IMR-90 (cell line): ENCODE results near the gene NUDT5. TPM values are rescaled to one million over a fixed set of nuclear protein-coding genes. Genes with fewer than 3 reads are reported as not detected.

Experiments used
- ATAC-seq: fragments of 200-7000 bp; cut with Tn5 transposase; 2 replicates; pipeline ENCODE4 v1.9.1; 2020; ENCODE audit warnings: low read depth, mild to moderate bottlenecking, moderate library complexity
- BruUV-seq: library from RNA; stranded (reverse); fragments of 400-500 nt; replicated peaks from 2 replicates; lab custom pipeline; 2021; lab: Mats Ljungman, UMichigan
- CTCF ChIA-PET: fragments of 300-600 bp; formaldehyde crosslinking; extraction: SDS; loops from one replicate; lab custom pipeline; 2021; ENCODE audit warnings: antibody characterized with exemption; lab: Yijun Ruan, JAX
- POLR2A ChIA-PET: fragments of 300-600 bp; sonication (Branson Sonifier 250); formaldehyde crosslinking; loops from one replicate; lab custom pipeline; 2022; ENCODE audit warnings: antibody characterized with exemption; ENCODE audit not compliant: unreplicated experiment; lab: Charles Lee
- DNase-seq: peaks from one replicate; pipeline ENCODE4 v3.0.0; 2013
- H2AFZ ChIP-seq: replicated peaks from 2 replicates; pipeline ENCODE3; 2013; ENCODE audit warnings: low read length, mild to moderate bottlenecking; ENCODE audit not compliant: poor library complexity
- H2AK5ac ChIP-seq: 2 replicates; pipeline ENCODE4 v1.6.1; 2013; ENCODE audit warnings: low read depth, low read length, inconsistent platforms
- H2AK9ac ChIP-seq: replicated peaks from 2 replicates; pipeline ENCODE3; 2013; ENCODE audit warnings: mild to moderate bottlenecking, low read depth, low read length, moderate library complexity; ENCODE audit not compliant: poor library complexity
- H2BK120ac ChIP-seq: 2 replicates; pipeline ENCODE4 v1.6.1; 2013; ENCODE audit warnings: low read depth, low read length, inconsistent platforms
- H2BK15ac ChIP-seq: 3 replicates; pipeline ENCODE4 v1.6.1; 2013; ENCODE audit warnings: low read depth, low read length, inconsistent platforms
- H2BK20ac ChIP-seq: 2 replicates; pipeline ENCODE4 v1.6.1; 2013; ENCODE audit warnings: low read depth, mild to moderate bottlenecking, inconsistent platforms, low read length, moderate library complexity
- H2BK5ac ChIP-seq: 2 replicates; pipeline ENCODE4 v1.6.1; 2013; ENCODE audit warnings: mild to moderate bottlenecking, low read depth, low read length, inconsistent platforms; ENCODE audit not compliant: poor library complexity, severe bottlenecking
- H3K14ac ChIP-seq: replicated peaks from 2 replicates; pipeline ENCODE4 v1.6.1; 2013; ENCODE audit warnings: low read depth, low read length, inconsistent platforms
- H3K18ac ChIP-seq: 2 replicates; pipeline ENCODE4 v1.6.1; 2013; ENCODE audit warnings: low read depth, low read length, control low read depth
- H3K23ac ChIP-seq: 2 replicates; pipeline ENCODE4 v1.6.1; 2013; ENCODE audit warnings: low read depth, low read length, inconsistent platforms
- H3K27ac ChIP-seq: 2 replicates; pipeline ENCODE4 v1.5.1; 2013; ENCODE audit warnings: mild to moderate bottlenecking, control low read depth, low read length; ENCODE audit not compliant: insufficient read depth
- H3K27me3 ChIP-seq: 2 replicates; pipeline ENCODE4 v1.6.1; 2013; ENCODE audit warnings: low read length; ENCODE audit not compliant: control insufficient read depth, insufficient read depth
- H3K36me3 ChIP-seq: 2 replicates; pipeline ENCODE4 v1.6.1; 2013; ENCODE audit warnings: low read length, mixed read lengths; ENCODE audit not compliant: control insufficient read depth, insufficient read depth
- H3K4ac ChIP-seq: 2 replicates; pipeline ENCODE4 v1.6.1; 2013; ENCODE audit warnings: low read depth, low read length, inconsistent platforms
- H3K4me1 ChIP-seq: 2 replicates; pipeline ENCODE4 v1.6.1; 2013; ENCODE audit warnings: low read length, mixed read lengths; ENCODE audit not compliant: control insufficient read depth, insufficient read depth
- H3K4me2 ChIP-seq: 2 replicates; pipeline ENCODE4 v1.6.1; 2013; ENCODE audit warnings: low read depth, mild to moderate bottlenecking, control low read depth, low read length, moderate library complexity
- H3K4me3 ChIP-seq: 2 replicates; pipeline ENCODE4 v1.5.1; 2013; ENCODE audit warnings: low read depth, mild to moderate bottlenecking, control low read depth, low read length, moderate library complexity; ENCODE audit not compliant: insufficient read depth
- H3K56ac ChIP-seq: 2 replicates; pipeline ENCODE4 v1.6.1; 2013; ENCODE audit warnings: low read length, inconsistent platforms; ENCODE audit not compliant: insufficient read depth; ENCODE audit errors: extremely low read depth
- H3K79me1 ChIP-seq, 2 experiments: 2 replicates each; pipeline ENCODE4 v1.6.1; 2013; ENCODE audit warnings: low read length in 2 of 2, inconsistent platforms in 1 of 2, low read depth in 1 of 2
- H3K9ac ChIP-seq: 2 replicates; pipeline ENCODE4 v1.6.1; 2013; ENCODE audit warnings: low read depth, low read length, control low read depth
- H3K9me1 ChIP-seq: 2 replicates; pipeline ENCODE4 v1.6.1; 2013; ENCODE audit warnings: low read length, inconsistent platforms; ENCODE audit not compliant: insufficient read depth
- H3K9me3 ChIP-seq: 2 replicates; pipeline ENCODE4 v1.6.1; 2013; ENCODE audit warnings: low read length; ENCODE audit not compliant: control insufficient read depth, insufficient read depth
- H4K20me1 ChIP-seq: 2 replicates; pipeline ENCODE4 v1.6.1; 2013; ENCODE audit warnings: low read length, inconsistent platforms; ENCODE audit not compliant: insufficient read depth
- H4K5ac ChIP-seq: 2 replicates; pipeline ENCODE4 v1.6.1; 2013; ENCODE audit warnings: mild to moderate bottlenecking, low read depth, low read length, control low read depth
- H4K8ac ChIP-seq, 2 experiments: 2 replicates each; pipeline ENCODE4 v1.6.1; 2013; ENCODE audit warnings: low read depth in 2 of 2, low read length in 2 of 2, control low read depth in 1 of 2, inconsistent platforms in 1 of 2
- H4K91ac ChIP-seq: 2 replicates; pipeline ENCODE4 v1.6.1; 2013; ENCODE audit warnings: low read depth, low read length, inconsistent platforms; ENCODE audit not compliant: insufficient read depth
- BHLHE40 ChIP-seq: fragments of 150-350 bp; IDR thresholded peaks from 2 replicates; pipeline ENCODE4 v1.6.1; 2016; ENCODE audit warnings: mild to moderate bottlenecking, low read depth, low read length
- CEBPB ChIP-seq: IDR thresholded peaks from 2 replicates; pipeline ENCODE4 v1.6.1; 2012; ENCODE audit warnings: low read depth, low read length, improper control_type of control experiment
- CHD1 ChIP-seq: IDR thresholded peaks from 2 replicates; pipeline ENCODE4 v1.6.1; 2012; ENCODE audit warnings: low read depth, low read length, improper control_type of control experiment
- FOS ChIP-seq: fragments of 150-350 bp; IDR thresholded peaks from 2 replicates; pipeline ENCODE4 v1.6.1; 2016; ENCODE audit warnings: low read depth, low read length
- MAFK ChIP-seq: IDR thresholded peaks from 2 replicates; pipeline ENCODE4 v1.6.1; 2012; ENCODE audit warnings: low read depth, low read length, improper control_type of control experiment
- NFE2L2 ChIP-seq: fragments of 150-350 bp; IDR thresholded peaks from 2 replicates; pipeline ENCODE4 v1.6.1; 2016; ENCODE audit warnings: low read depth, mild to moderate bottlenecking, low read length
- RCOR1 ChIP-seq: IDR thresholded peaks from 2 replicates; pipeline ENCODE4 v1.6.1; 2012; ENCODE audit warnings: mild to moderate bottlenecking, low read length, improper control_type of control experiment; ENCODE audit not compliant: insufficient replicate concordance
- SMC3 ChIP-seq: fragments of 150-350 bp; IDR thresholded peaks from 2 replicates; pipeline ENCODE4 v1.6.1; 2016; ENCODE audit warnings: low read depth, mild to moderate bottlenecking, antibody characterized with exemption, low read length, moderate library complexity
- WGBS, 2 experiments: methylation state at CpG; one replicate each; pipeline versions ENCODE4 v1.1.5 to v1.1.7; 2013; ENCODE audit warnings: missing lambda C conversion rate in 2 of 2; ENCODE audit not compliant: insufficient read length in 1 of 2; ENCODE audit errors: extremely low coverage in 2 of 2; 5-methylcytosine and 5-hydroxymethylcytosine counted together
- dilution Hi-C: fragments of 300-500 bp; cut with HindIII; formaldehyde crosslinking; loops from one replicate; pipeline ENCODE4 v1.14.3; 2018; ENCODE audit warnings: low sequenced_read_pairs; ENCODE audit not compliant: unreplicated experiment
- in situ Hi-C: fragments of 300-500 bp; cut with MboI; formaldehyde crosslinking; loops from 3 replicates; pipeline ENCODE4 v1.14.3; 2019; ENCODE audit warnings: low sequenced_read_pairs, inconsistent platforms, mixed read lengths
- intact Hi-C: fragments of 100-400 bp; cut with micrococcal nuclease; formaldehyde crosslinking; loops from 2 replicates; pipeline ENCODE4 v1.10.0; 2022
- polyA plus RNA-seq, 3 experiments: library from polyadenylated mRNA; depleted of rRNA; stranded (reverse); fragments of >200 nt; gene quantifications; 2 replicates each; pipeline ENCODE4 v1.2.3, GENCODE V29; 2012; ENCODE audit warnings: low replicate concordance in 1 of 3
- total RNA-seq: library from RNA; depleted of rRNA; stranded (reverse); fragments of >200 nt; gene quantifications from 2 replicates; pipeline ENCODE4 v1.2.3, GENCODE V29; 2012
- TF ChIP-seq, protein P1 (sequence below): fragments of 150-350 bp; IDR thresholded peaks from 2 replicates; pipeline ENCODE4 v1.6.1; 2017; ENCODE audit warnings: mild to moderate bottlenecking, antibody characterized with exemption, low read length, low read depth
- TF ChIP-seq, protein P2 (sequence below): fragments of 150-350 bp; IDR thresholded peaks from 2 replicates; pipeline ENCODE4 v1.6.1; 2016; ENCODE audit warnings: low read depth, mild to moderate bottlenecking, low read length, moderate library complexity, borderline replicate concordance
- TF ChIP-seq, protein P3 (sequence below): conservative IDR thresholded peaks from 2 replicates; pipeline ENCODE4 v1.5.1; 2012; ENCODE audit warnings: mild to moderate bottlenecking, low read depth, low read length, improper control_type of control experiment

The NUDT5 gene
- total and polyA plus RNA-seq, 2 of the 4 experiments (the other 2 are of a cell fraction): 70.1 to 74.6 TPM

DNA sequence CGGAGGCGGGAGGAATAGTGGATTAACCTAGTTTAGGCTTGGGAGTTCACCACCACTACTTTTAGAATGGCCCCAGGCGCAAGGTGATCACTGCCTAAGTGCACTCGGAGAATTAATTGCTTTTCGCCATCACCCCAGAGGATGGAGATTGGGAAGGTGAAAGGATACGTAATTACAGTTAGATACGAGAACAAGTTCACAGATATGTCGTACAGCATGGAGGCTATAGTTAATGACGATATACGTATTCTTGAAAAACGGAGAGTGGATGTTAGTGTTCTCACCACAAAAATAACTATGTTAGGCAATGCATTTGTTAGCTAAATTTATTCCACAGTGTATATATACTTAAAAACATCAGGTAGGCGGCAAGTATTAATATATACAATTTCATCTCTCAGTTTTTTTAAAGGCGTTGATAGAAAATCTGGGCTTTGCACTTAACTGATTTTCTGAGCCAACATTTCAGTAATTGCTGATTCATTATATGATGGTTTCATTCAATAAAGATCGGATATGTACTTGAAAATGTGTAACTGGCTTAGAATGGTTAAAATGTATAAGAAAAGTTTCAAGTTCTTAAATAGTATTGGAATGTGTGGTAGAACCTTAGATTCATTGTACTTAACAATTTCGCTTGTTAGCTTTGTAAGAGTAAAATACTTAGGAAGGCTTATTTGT is 980 bp upstream of the NUDT5 start:
- Histone ChIP-seq H3K4me2 (peak overlapping the region; percentile 66), H3K56ac (peak overlapping the region; percentile 88), H3K4me1 (peaks cover 5% of the 10 kb centered on the region; the same call in 1 of the 2 replicates), H3K27me3 (no peaks in the 10 kb centered on the region), H3K79me1 (peaks cover 17 to 63% of the 10 kb centered on the region in 2 experiments), H3K4me3 (peak overlapping the region; percentile 86), H3K23ac (peak overlapping the region; percentile 92), H2BK5ac (peak overlapping the region; percentile 70), H2BK20ac (no peak overlapping the region), H3K18ac (no peak overlapping the region), H2BK15ac (peak overlapping the region; percentile 52; the same call in 2 of the 3 replicates), H3K36me3 (peaks cover 12% of the 10 kb centered on the region), H4K8ac (peak overlapping the region; percentile 93 to 100), H2AK9ac (peak overlapping the region; percentile 97), H4K20me1 (peaks cover 8% of the 10 kb centered on the region; the same call in 1 of the 2 replicates), H3K27ac (peak overlapping the region; percentile 91), H3K9me1 (peaks cover 2% of the 10 kb centered on the region; the same call in 1 of the 2 replicates), H4K5ac (peak overlapping the region; percentile 62), H3K9ac (peak overlapping the region; percentile 93), H4K91ac (peak overlapping the region; percentile 60), H2AK5ac (peak overlapping the region; percentile 72), H2BK120ac (peak overlapping the region; percentile 53; the same call in 1 of the 2 replicates), H3K14ac (peak overlapping the region; percentile 87), H2AFZ (peak overlapping the region; percentile 96), H3K9me3 (no peaks in the 10 kb centered on the region), H3K4ac (peak overlapping the region; percentile 90)
- in situ Hi-C loops (no loop called here), dilution Hi-C loops (no loop called here), intact Hi-C loops (loop anchor here (5.0 kb wide), 2 partner anchors 516 to 881 kb away; no protein-coding TSS in a partner anchor)
- CTCF ChIA-PET: interaction anchor here (1.6 kb wide), 1 partner anchor 17 kb away, joined by 4 read pairs; no protein-coding TSS in a partner anchor
- BruUV-seq: TSS peak; percentile 42
- no peak for DNase-seq
- 10% methylated on average over 2 of the region's 15 CpGs; no CpG with 5 or more reads in 1 of the 2 experiments for WGBS, 2 experiments
- no peak for ATAC-seq
- TF ChIP-seq RCOR1 (no peak), BHLHE40 (no peak), FOS (no peak), CHD1 (no peak), SMC3 (no peak), MAFK (no peak), CEBPB (no peak), NFE2L2 (no peak)
- TF ChIP-seq, protein P1, sequence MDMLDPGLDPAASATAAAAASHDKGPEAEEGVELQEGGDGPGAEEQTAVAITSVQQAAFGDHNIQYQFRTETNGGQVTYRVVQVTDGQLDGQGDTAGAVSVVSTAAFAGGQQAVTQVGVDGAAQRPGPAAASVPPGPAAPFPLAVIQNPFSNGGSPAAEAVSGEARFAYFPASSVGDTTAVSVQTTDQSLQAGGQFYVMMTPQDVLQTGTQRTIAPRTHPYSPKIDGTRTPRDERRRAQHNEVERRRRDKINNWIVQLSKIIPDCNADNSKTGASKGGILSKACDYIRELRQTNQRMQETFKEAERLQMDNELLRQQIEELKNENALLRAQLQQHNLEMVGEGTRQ: no peak
- TF ChIP-seq, protein P2, sequence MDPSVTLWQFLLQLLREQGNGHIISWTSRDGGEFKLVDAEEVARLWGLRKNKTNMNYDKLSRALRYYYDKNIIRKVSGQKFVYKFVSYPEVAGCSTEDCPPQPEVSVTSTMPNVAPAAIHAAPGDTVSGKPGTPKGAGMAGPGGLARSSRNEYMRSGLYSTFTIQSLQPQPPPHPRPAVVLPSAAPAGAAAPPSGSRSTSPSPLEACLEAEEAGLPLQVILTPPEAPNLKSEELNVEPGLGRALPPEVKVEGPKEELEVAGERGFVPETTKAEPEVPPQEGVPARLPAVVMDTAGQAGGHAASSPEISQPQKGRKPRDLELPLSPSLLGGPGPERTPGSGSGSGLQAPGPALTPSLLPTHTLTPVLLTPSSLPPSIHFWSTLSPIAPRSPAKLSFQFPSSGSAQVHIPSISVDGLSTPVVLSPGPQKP: no peak
- TF ChIP-seq, protein P3, sequence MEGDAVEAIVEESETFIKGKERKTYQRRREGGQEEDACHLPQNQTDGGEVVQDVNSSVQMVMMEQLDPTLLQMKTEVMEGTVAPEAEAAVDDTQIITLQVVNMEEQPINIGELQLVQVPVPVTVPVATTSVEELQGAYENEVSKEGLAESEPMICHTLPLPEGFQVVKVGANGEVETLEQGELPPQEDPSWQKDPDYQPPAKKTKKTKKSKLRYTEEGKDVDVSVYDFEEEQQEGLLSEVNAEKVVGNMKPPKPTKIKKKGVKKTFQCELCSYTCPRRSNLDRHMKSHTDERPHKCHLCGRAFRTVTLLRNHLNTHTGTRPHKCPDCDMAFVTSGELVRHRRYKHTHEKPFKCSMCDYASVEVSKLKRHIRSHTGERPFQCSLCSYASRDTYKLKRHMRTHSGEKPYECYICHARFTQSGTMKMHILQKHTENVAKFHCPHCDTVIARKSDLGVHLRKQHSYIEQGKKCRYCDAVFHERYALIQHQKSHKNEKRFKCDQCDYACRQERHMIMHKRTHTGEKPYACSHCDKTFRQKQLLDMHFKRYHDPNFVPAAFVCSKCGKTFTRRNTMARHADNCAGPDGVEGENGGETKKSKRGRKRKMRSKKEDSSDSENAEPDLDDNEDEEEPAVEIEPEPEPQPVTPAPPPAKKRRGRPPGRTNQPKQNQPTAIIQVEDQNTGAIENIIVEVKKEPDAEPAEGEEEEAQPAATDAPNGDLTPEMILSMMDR: no peak
- POLR2A ChIA-PET: interaction anchor here (0.6 kb wide), 1 partner anchor 550 kb away, joined by 3 read pairs; no protein-coding TSS in a partner anchor
